GM18508 (cell line): ENCODE data around the gene LIFR.

Experiments used
- ATAC-seq: cut with Tn5 transposase; IDR thresholded peaks from one replicate; pipeline ENCODE4 v1.9.1; 2021; ENCODE audit warnings: moderate number of reproducible peaks; ENCODE audit not compliant: insufficient read depth, unreplicated experiment

The LIFR gene

DNA sequence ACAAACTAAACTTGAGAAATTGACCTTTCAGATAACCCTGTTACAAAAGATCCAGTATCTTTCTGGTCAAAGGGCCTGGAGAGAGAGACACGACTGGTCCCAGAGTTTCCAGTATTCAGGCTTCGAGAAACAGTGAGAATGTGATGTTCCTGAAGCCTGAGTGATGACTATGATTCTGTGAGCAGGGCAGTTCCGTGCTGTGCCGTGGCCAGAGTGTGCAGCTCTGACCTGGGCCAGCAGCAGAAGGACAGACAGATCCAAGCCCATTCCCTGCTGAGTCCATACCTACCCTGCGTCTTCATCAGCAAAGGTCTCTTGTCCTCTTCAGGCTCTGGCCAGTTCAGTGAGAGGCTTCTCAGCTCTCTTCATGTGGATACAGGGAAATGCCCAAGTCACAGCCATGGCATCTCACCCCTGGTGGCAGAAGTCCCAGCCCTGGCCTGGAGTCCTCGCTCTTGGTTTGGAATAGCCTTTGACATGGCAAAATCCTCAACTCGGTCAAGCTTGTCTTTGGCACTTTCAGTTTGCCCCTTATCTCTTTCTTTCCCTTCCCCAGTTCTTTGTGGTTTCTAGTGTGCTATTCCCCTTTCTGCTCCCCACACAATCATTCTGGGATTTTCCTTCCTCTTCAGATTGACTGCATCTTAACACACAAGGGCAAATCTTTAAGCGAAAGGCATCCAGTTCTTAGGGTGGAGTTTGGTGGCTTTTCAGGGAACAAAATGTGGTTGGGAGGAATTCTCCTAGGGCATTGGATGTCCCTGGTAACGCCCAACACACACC, 107.7 kb downstream of the LIFR start:
- ATAC-seq, result no peak

DNA sequence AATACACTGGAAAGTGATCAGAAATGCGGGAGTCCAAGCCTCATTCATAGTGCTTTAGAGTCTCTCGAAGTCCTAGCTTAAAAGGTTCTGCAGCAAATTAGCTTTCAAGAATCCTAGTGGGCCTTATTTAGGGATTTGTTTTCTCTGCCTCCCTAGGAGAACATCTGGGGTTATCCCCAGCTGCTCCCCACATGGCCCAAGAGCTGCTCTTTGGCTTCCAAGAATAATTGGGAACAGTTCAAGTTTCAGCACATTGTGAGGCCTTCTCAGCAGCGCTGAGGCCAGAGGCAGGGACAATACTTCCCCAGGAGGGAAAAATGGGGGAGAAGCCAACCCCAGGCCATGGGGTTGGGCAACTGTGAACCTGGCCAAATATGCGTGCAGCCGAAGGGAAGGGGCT, 108.7 kb downstream of the LIFR start:
- no peak for ATAC-seq

DNA sequence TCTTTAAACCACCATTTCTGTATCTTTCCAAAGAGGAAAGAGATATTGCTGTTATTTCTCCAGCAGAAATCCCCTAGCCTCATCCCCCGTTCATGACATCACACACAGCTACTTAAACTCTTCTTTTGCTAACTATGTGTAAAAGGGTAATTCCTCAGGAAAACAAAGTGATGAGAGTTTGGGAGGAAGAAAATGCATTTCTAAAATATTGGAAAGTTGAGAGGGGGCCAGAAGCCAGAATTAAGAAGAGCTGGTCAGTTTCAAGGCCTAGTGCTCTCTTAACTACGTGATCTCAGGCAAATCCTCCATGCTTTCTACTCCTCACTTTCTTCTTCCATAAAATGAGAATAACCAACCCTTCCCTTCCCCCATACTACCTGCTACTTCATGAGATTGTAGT, 109.4 kb downstream of the LIFR start:
- ATAC-seq, result no peak

DNA sequence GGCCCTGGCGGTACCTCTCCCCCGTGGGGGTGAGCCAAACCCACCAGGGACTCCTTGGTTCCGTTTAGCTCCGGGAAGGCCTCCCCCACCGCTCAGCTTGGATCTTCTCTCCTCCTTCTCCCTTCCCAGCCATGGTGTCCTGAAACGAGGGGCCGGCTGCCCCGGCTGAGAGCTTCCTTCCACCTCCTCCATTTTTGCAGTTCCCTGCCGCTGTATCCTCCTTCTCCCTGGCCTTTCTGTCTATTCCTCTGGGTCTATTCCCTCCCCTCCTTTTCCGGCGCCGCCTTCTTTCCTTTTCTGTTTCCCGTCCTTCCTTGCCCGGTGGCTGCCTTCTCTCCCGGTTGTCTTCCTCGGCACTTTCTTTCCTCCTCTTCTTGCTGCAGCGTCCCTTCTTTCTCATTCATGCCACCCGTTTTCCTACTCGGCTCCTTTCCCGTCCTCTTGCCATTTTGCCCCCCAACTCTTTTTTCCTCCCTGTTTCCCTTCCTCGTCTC, 110.4 kb downstream of the LIFR start:
- no peak for ATAC-seq

DNA sequence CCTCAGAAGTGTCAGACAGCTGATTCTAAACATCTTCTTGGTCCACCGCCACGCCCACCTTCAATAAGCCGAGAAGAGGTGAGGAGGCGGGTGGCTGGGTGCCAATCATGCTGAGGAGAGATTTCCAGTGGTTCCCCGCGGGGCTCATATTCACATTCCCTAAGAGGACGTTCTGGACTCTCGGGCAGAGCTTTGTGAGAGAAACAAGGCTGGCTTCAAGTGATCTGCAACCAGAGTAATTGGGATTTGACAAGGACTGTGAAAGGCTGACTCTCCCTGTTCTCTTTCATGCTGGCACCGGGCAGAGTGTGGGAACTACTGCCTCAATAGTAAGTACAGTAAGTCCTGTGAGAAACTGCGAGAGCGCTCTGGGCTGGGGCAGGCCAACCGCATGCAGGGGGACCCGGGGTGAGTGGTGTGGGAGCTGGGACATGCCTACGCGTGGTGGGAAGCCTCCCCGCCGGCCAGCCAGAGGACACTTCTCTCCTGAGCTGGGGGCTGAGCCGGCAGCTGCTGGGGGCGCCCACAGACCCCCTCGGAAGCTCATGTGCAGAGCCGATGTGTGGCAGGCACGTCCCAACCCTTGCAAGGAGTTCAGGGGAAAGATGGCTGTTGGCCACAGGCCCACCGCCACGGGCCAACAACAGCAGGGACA, 110.9 kb downstream of the LIFR start:
- ATAC-seq, result no peak

DNA sequence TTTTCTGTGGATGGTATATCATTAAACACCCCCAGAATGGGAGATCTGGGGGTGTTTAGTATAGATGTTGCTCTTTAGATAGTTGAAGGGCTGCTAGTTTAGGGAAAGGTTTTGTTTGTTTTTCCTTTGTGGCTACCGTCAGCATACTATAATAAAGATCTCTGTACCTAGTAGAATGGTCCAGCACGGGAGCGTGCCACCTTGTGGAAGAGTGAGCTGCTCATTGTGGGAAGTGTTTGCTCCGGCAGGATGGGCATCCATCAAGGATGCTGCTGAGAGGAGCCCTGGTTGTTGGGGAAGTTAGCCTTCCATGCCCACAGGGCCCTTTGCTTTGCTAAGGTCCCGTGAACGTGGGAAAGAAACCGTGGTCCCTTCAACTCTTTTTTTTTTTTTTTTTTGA, 113.1 kb downstream of the LIFR start:
- no peak for ATAC-seq

DNA sequence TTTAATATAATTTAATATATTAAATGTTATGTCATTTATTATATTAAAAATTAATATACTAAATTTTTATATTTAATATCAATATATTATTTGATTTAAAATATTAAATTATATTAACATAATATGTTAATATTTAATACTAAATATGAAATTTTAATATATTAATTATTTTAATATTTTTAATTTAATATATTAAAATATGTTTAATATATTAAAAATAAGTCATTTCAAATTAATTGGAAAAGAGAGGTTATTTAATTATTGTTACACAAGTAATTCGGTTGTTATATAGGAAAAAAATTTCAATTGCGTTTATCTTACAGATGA, 114.2 kb downstream of the LIFR start:
- ATAC-seq, result no peak

DNA sequence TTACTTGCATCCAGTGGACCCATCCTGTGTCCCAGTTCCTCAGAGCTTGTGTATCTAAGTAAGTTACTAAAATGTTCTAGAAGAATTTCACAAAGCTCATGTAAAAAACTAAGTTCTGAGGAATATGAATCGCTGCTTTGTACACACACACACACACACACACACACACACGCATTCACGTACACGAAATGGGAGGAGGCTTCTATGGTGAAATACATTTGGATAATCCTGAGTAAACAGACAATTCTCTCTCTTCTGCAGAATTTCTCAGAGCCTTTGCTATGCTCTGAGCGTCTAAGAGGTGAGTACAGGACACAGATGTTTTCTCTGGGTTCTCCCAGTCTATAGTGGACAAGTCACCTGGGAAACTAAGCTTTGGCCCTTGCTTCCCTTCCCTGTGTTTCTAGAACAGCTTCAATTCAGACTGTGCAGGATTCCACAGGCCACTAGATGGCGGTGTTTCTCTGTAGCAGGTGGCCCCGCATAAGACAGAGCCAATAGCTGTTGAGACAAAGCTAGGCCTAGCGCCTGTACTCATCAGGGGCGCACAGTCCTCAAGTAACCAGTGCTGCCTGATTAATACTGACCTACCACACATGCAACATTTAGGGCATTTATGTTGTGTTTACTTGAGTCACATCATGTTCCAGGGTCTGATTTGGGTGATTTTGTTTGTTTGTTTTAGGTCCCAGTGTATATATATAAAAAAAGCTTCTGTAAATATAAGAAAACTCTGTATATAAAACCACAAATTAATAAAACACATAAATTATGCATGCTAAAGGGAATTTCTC, 114.8 kb downstream of the LIFR start:
- ATAC-seq, result peak; percentile 98

DNA sequence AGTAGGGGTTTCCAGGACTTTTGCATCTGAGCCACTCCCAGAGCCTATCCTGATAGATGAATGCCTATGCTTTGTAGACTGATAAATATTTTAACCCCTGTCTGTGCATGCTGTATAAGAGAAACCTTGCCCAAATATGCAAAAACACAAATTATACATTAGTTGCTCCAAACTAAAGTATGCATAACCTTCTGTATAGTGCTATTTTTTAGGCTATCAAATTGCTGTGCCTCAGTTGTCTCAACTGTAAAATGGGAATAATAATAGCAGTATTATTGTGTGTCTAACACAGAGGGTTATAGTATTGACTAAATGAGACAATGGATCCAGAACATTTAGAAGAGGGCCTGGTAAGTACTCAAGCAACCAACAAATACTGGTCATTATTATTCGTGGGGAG, 117.7 kb downstream of the LIFR start:
- ATAC-seq, result no peak

DNA sequence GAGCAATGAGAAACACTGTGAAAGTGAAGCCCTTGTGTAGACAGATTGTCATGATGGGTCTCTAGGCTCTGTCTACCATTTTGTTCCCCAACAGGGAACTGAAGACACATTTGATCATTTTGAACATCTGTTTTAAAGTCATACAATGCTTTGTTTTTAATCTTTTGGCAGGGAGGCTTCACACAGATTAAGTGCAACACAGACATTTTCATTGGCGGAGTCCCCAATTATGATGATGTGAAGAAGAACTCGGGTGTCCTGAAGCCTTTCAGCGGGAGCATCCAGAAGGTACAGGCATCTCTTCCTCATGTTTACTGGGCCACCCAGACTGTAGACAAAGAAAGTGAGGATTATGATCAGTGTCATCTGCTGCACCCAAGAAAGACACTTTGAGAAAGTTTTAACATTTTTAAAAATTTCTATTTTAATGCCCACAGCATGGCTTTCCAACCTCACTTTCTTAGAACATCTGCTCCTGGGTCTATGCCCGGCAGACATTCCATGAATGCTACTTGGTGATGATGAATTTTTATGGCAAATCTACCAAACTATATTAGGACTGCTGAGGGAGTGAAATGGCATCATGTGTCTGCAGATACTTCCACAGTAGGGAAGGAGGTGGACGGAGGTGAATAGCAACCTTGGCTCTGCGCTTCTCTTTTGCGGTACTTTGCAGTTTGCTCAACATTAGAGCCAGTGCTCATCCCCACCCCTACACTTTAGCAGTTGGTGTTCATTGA, 121.3 kb downstream of the LIFR start:
- no peak for ATAC-seq

DNA sequence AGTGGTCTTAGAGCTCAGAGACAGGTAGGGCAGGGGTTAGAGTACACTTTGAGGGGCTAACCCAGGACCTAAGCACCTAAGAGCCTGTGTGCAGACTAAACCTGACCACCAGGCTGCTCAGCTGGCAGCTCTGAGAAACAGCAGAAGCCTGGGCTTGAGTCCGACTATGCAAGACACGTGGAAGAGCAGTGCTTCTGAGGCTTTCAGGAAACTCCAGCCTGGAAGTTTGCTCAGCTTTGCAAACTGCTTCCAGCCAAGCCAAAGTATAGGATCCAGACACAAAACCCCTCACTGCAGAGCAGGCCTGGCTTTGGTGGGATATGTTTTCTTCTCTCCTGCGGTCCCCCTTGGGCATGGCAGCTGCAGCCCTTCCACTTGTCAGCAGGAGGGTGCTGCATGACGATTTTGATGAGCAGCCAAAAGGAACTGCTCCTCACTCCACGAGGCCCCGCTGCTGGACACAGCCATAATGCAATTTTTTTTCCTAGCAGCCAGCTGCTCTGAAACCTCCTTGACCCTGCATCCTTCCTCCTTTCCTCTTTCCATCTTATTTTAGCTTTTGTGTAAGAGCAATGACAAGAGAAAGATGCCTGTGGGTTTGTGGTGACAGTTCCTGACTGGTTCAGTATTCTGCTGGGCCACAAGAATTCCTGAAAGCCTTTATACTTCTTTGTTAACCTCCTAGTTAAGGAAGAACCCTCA, 123.1 kb downstream of the LIFR start:
- no peak for ATAC-seq

DNA sequence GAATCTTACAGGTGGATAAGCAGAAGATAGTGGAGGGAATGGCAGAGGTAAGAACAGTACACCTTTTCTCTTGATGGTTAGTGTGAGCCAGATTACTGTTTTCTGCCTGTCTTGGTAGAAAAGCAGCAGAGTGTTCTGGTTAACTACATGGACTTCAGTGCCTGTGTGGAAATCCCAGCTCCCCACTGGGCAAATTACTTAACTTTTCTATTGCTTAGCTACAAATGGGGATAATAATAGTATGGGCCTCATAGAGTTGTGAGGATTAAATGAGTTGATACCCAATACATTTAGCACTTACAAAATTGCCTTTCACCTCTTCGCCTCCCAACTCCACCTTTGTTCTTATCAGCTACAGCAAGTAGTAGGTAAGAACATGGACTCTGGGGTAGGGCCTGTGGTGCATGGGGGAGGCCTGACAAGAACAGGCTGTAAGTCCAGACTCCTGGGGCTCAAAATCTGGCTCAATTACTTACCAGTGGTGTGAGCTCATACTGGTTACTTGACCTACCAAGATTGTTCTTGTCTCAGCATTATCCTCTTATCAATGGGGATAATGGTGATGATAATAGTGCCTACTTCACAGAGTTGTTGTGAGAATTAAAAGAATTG, 125.1 kb downstream of the LIFR start:
- ATAC-seq, result no peak

DNA sequence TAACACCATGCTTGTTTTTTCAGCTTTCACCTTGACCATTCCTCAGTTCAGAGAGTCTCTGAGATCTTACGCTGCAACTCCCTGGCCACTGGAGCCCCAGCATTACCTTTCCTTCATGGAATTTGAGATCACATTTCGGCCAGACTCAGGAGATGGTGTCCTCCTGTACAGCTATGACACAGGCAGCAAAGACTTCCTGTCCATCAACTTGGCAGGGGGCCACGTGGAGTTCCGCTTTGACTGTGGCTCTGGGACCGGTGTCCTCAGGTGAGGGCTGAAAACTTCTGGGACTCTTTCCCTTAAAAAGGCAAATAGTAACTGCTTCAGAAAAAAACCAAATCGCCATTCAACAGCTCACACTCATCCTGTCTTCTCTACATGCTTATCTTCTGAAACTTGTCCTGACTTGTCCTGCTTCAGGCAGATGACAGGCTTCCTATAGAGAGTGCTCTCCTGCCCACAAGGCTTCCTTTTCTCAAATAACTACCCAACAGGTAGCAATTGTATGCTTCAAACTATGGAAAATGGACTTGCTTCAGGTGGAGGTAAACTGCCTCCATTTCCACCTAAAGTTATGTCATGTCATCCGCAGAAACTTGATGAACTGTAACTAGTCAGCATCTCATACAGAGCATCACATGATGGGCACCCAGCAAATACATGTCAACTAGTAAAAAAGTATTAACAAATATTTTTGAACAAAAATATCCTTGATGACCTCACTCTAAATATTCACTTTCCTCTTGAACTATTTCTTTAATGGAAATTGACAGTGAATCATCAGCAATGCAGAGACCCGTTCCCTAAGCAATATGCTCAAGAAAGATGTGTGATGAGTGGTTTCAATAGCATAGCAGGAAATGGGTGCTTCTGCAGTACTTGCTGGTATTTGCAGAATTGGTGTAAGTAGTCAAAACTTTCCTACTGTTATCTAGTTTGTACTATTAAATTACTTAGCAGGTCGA, 129.2 kb downstream of the LIFR start:
- no peak for ATAC-seq

DNA sequence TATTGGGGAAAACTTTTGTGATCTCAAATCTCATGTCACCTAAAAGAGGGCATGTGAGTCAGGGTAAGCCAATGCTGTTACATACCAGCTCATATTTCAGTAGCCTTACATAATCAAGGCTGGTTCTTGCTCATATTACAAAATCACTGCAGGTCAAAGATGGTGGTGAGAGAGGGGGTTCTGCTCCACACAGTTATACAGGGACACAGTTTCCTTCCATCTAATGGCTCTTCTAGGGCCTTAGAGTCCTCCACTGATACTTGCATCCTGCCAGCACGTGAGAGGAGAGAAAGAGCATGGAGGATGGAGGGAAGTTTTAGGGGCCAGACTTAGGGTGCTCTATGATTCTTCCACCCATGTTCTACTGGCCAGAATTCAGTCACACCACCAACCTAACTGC, 130.0 kb downstream of the LIFR start:
- no peak for ATAC-seq
